Left lung (tissue), 10 donors: Measurements from ENCODE around the gene ZNF324B. TPM values are rescaled to one million over a fixed set of nuclear protein-coding genes. Genes with fewer than 3 reads are reported as not detected.

Source experiments
- ATAC-seq: fragments of 200-7000 bp; cut with Tn5 transposase; one replicate; pipeline ENCODE4 v1.9.1; 2020; ENCODE audit warnings: moderate library complexity
- DNase-seq, 4 donors: peaks; one replicate each; pipeline ENCODE4 v3.0.0-alpha.2; 2013 to 2020
- H3K27ac ChIP-seq, 2 donors: fragments of 200-600 bp; sonication (generic) in 1 of 2; one replicate each; pipeline versions ENCODE4 v1.5.0 to v1.8.0; 2020 to 2021
- H3K27me3 ChIP-seq, 2 donors: fragments of 200-600 bp; sonication (generic) in 1 of 2; one replicate each; pipeline versions ENCODE4 v1.5.0 to v1.8.0; 2020 to 2021
- H3K36me3 ChIP-seq, 2 donors: fragments of 200-600 bp; sonication (generic) in 1 of 2; one replicate each; pipeline versions ENCODE4 v1.5.0 to v1.8.0; 2020 to 2021
- H3K4me1 ChIP-seq, 2 donors: fragments of 200-600 bp; one replicate each; pipeline ENCODE4 v1.8.0; 2021
- H3K4me3 ChIP-seq, 2 donors: fragments of 200-600 bp; sonication (generic) in 1 of 2; one replicate each; pipeline versions ENCODE4 v1.5.0 to v1.8.0; 2020 to 2021; ENCODE audit warnings: mild to moderate bottlenecking in 1 of 2
- H3K9me3 ChIP-seq, 2 donors: fragments of 200-600 bp; sonication (generic) in 1 of 2; one replicate each; pipeline versions ENCODE4 v1.5.0 to v1.8.0; 2020 to 2021
- intact Hi-C, 2 donors: fragments of 100-400 bp; cut with DNase I; formaldehyde crosslinking; loops; one replicate each; pipeline versions ENCODE4 v1.11.2 to v1.14.2; 2022
- polyA plus RNA-seq, 6 donors: library from polyadenylated mRNA; unstranded; fragments of 120-200 nt; gene quantifications; one replicate each; pipeline ENCODE4 v1.2.1, GENCODE V29; 2013; ENCODE audit not compliant: insufficient read length in 6 of 6
- total RNA-seq, 2 donors: library from RNA; stranded (reverse); fragmentation: NEBNext Ultra II Directional; extraction: Animal tissue kit (Norgen Biotek cat#: 25700); gene quantifications; one replicate each; pipeline ENCODE4 v1.2.1, GENCODE V29; 2021
- TF ChIP-seq, protein P1 (sequence below), 2 donors: fragments of 200-600 bp; sonication (generic) in 1 of 2; IDR thresholded peaks; one replicate each; pipeline versions ENCODE4 v1.5.0 to v1.8.0; 2021; ENCODE audit warnings: antibody characterized with exemption in 2 of 2
- donor health status: DM: no; HTN: yes; CAD: no.
- donor health status: DM: no; HTN: no; CAD: no.

ZNF324B gene
- total and polyA plus RNA-seq, 8 donors, result 5.2 to 7.8 (median 6.7) TPM

DNA sequence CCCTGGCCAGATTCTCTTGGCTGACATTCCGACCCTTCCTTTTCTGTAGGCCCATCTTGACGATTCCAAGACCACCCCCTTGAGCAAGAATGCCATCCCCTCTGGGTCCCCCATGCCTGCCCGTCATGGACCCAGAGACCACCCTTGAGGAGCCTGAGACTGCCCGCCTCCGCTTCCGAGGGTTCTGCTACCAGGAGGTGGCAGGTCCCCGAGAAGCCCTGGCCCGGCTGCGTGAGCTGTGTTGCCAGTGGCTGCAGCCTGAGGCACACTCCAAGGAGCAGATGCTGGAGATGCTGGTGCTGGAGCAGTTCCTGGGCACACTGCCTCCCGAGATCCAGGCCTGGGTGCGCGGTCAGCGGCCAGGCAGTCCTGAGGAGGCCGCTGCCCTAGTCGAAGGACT is 25.7 kb downstream of the ZNF324B start:
- H3K36me3 ChIP-seq, result peaks cover 0 to 36% of the 10 kb centered on the region in 2 donors
- H3K4me1 ChIP-seq, result peaks cover 9 to 19% of the 10 kb centered on the region in 2 donors
- H3K4me3 ChIP-seq, result peak overlapping the region in 1 of 2 donors; percentile 65
- H3K27ac ChIP-seq, result peak overlapping the region in 1 of 2 donors; percentile 94
- no peaks in the 10 kb centered on the region for H3K27me3 ChIP-seq
- ATAC-seq, result no peak
- intact Hi-C loops, result no loop called here
- TF ChIP-seq, protein P1, sequence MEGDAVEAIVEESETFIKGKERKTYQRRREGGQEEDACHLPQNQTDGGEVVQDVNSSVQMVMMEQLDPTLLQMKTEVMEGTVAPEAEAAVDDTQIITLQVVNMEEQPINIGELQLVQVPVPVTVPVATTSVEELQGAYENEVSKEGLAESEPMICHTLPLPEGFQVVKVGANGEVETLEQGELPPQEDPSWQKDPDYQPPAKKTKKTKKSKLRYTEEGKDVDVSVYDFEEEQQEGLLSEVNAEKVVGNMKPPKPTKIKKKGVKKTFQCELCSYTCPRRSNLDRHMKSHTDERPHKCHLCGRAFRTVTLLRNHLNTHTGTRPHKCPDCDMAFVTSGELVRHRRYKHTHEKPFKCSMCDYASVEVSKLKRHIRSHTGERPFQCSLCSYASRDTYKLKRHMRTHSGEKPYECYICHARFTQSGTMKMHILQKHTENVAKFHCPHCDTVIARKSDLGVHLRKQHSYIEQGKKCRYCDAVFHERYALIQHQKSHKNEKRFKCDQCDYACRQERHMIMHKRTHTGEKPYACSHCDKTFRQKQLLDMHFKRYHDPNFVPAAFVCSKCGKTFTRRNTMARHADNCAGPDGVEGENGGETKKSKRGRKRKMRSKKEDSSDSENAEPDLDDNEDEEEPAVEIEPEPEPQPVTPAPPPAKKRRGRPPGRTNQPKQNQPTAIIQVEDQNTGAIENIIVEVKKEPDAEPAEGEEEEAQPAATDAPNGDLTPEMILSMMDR (IDR thresholded peaks at IDR 0.05), result no peak
- peak in 1 of 4 donors; percentile 78 for DNase-seq
- H3K9me3 ChIP-seq, result no peaks in the 10 kb centered on the region

DNA sequence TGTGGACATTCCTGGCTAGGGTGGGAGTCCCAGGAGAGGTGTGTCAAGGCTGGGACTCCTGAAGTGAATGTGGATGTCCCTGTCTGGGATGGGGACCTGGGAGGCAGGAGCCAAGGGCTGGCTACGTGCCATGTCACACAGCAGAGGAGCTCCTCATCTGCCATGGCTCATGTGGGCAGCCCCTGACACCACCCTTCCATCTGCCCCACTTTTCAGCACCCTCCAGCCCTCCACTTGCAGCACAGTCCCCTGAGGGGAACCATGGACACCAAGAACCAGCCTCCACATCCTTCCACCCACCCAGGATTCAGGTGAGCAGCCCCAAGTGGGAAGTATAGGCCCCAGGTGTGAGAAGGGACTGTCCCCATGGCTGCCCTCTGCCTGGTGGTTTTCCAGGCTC is 26.4 kb downstream of the ZNF324B start:
- no peak overlapping the region for H3K27ac ChIP-seq
- DNase-seq, result peak in 1 of 4 donors; percentile 45
- ATAC-seq, result no peak
- H3K27me3 ChIP-seq, result no peaks in the 10 kb centered on the region
- H3K36me3 ChIP-seq, result peaks cover 0 to 28% of the 10 kb centered on the region in 2 donors
- TF ChIP-seq, protein P1 (IDR thresholded peaks at IDR 0.05), result no peak
- H3K4me3 ChIP-seq, result no peak overlapping the region
- H3K9me3 ChIP-seq, result no peaks in the 10 kb centered on the region
- intact Hi-C loops, result no loop called here
- H3K4me1 ChIP-seq, result peaks cover 9 to 19% of the 10 kb centered on the region in 2 donors

DNA sequence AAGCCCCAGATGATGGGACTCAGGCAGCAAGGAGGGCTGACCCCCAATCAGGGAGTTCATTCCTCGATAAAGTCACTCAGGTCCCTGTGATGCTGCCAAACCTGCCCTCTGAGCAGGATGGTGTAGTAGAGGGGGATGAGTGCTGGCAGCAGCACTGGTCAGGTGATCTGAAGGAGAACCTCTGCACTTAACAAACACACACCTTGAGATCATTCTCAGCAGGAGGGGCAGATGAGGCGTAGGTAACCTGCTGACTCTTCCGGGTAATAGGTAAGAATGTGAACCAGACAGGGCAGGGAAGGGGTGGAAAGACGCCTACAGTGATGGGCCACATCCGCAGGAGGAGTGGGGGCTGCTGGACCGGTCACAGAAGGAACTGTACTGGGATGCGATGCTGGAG is 27.9 kb downstream of the ZNF324B start:
- ATAC-seq (no peak), DNase-seq (no peak)
- Histone ChIP-seq H3K4me1 (peaks cover 9 to 19% of the 10 kb centered on the region in 2 donors), H3K4me3 (no peak overlapping the region), H3K27me3 (no peaks in the 10 kb centered on the region), H3K9me3 (no peaks in the 10 kb centered on the region), H3K36me3 (peaks cover 0 to 25% of the 10 kb centered on the region in 2 donors), H3K27ac (no peak overlapping the region)
- TF ChIP-seq, protein P1 (IDR thresholded peaks at IDR 0.05), result no peak
- intact Hi-C loops, result no loop called here

DNA sequence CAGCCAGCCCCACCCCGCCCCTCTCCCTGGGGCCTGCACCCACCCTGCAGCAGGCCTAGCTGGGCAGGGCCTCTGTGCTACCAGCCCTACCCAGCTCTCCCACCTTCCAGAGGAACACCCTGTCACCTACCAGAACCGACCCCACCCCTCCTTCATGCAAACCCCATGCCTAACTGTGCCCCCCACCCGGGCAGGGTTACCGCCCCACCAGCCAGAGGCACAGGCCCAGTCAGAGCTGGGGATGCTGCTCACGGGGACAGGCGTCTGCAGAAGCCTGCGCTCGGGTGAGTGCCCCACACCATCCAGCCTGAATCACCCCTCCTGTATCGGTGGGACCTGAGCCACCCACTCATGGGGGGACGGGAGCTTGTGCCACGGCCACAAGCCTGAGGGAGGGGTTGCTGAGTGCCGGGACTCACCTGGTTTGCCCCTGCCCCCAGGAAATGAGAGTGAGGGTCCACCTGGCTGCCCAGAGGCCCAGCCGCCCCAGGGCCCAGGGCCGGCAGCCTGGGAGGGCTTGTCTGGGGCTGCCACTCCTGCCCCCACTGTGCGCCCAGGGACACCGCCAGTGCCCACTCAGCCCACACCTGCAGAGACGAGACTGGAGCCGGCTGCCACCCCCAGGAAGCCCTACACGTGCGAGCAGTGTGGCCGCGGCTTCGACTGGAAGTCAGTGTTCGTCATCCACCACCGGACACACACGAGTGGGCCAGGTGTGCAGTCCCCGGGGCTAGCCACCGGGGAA is 28.5 kb downstream of the ZNF324B start:
- ATAC-seq, result no peak
- peak in 1 of 4 donors; percentile 65 for DNase-seq
- H3K4me1 ChIP-seq, result peaks cover 8 to 15% of the 10 kb centered on the region in 2 donors
- H3K4me3 ChIP-seq, result no peak overlapping the region
- no peak overlapping the region for H3K27ac ChIP-seq
- no peaks in the 10 kb centered on the region for H3K27me3 ChIP-seq
- H3K36me3 ChIP-seq, result peaks cover 0 to 25% of the 10 kb centered on the region in 2 donors
- intact Hi-C loops, result no loop called here
- no peaks in the 10 kb centered on the region for H3K9me3 ChIP-seq
- TF ChIP-seq, protein P1 (IDR thresholded peaks at IDR 0.05), result no peak

DNA sequence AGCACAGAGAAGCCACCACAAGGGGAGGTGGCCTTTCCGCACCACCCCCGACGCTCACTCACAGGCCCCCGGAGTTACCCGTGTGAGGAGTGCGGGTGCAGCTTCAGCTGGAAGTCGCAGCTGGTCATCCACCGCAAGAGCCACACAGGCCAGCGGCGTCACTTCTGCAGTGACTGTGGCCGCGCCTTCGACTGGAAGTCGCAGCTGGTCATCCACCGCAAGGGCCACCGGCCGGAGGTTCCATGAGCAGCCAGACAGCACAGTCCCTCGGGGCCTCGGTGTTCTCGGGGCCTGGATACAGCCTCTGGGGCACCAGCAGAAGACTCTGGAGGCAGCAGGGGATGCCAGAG is 29.0 kb downstream of the ZNF324B start:
- H3K9me3 ChIP-seq, result no peaks in the 10 kb centered on the region
- ATAC-seq, result no peak
- DNase-seq, result no peak
- H3K4me3 ChIP-seq, result no peak overlapping the region
- H3K27ac ChIP-seq, result no peak overlapping the region
- peaks cover 0 to 25% of the 10 kb centered on the region in 2 donors for H3K36me3 ChIP-seq
- H3K27me3 ChIP-seq, result no peaks in the 10 kb centered on the region
- TF ChIP-seq, protein P1 (IDR thresholded peaks at IDR 0.05), result no peak
- peaks cover 4 to 10% of the 10 kb centered on the region in 2 donors for H3K4me1 ChIP-seq
- intact Hi-C loops, result no loop called here
